Ecto neural progenitor cell (in vitro differentiated cells): Measurements from ENCODE around the gene RAD18.

Source experiments
- DNase-seq: peaks from one replicate; pipeline ENCODE4 v3.0.0-alpha.2; 2018; ENCODE audit warnings: low spot score

RAD18 gene

GRCh38 chr3:8864402-8865350 is 98.6 kb downstream of the RAD18 start:
- DNase-seq = no peak

GRCh38 chr3:8863891-8864290 is 99.4 kb downstream of the RAD18 start:
- DNase-seq = no peak

GRCh38 chr3:8857720-8858367 is 105.4 kb downstream of the RAD18 start:
- no peak for DNase-seq

- no peak for DNase-seq
Measured at GRCh38 chr3:8856721-8857120, 106.6 kb downstream of the RAD18 start.

- no peak for DNase-seq
Measured at GRCh38 chr3:8856071-8856470, 107.2 kb downstream of the RAD18 start.

DNA sequence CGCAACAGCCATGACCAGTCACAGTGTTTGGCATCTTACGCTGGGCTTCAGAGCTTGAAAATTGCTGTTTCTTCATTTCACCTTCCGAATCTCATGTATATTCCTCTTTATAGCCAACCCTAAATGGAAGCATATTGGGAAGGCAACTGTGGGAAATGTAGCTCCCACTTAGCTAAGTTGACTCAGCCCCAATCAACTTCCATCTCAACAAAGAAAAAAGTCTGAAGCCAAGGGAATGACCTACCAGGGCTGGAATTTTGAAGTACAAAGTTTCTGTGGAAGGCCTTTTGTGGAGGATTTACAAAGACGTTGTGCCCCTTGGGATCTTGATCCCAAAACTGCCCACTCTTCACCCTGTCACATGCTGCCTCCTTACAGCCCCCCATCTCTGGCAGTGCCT is 108.6 kb downstream of the RAD18 start:
- no peak for DNase-seq

DNA sequence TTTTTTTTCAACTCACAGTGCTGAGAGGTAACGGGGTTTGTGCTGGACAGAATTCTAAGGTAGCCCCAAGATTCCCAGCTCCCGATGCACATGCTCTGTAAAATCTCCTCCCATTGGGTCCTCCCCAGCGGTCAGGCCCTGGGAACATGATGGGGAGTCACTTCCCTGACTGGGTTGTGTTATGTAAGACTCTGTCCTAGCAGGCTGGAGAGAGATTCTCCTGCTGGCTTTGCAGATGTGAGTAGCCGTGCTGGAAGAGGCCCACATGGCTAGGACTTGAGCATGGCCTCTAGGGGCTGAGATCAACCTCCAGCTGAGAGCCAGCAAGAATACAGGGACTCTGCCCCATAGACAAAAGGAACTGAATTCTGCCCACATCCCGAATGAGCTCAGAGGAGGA is 110.2 kb downstream of the RAD18 start:
- DNase-seq = no peak

GRCh38 chr3:8852511-8852910 is 110.8 kb downstream of the RAD18 start:
- DNase-seq = no peak

- DNase-seq = no peak
Measured at GRCh38 chr3:8851703-8852102, 111.6 kb downstream of the RAD18 start.

DNA sequence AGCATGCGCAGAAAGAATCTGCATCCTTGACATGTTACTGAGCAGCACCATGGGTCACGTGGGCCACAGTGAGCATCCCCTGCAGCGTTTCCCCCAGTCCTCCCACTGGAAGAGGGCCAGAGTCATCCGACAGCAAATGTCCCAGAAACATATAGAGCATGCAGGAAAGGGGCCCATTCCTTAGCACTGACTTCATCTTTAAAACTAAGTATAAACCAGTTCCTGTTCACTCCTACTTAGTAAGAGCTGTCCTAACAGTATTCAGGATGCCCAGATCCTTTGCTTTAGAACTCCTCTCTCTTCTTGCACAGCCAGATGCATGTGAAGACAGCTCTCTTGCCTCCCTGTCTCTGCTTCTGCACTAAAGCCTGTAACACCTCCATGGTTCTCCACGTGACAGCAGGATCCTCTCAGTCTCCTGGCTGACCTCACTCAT is 114.6 kb downstream of the RAD18 start:
- no peak for DNase-seq

- DNase-seq = no peak
Measured at GRCh38 chr3:8847317-8847716, 116.0 kb downstream of the RAD18 start.

GRCh38 chr3:8846176-8846575 is 117.1 kb downstream of the RAD18 start:
- no peak for DNase-seq

DNA sequence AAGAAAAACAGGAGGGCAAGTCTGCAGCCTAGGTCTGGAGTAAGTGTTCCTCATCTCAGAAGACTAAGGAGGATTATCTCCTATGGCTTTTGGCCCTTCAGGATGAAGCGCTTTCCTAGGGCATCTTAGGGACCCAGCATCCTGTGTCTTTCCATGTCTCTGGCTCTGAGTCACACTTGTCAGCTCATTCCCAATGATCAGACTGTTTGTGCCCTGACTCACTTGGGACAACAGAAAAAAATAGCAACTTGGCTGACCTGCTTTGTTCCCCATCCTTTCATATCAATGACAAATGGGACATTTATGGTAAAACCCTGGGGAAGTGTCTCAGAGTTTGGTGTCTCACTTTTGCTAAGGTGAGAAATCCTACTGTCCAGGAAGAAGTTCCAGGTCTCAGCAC is 117.6 kb downstream of the RAD18 start:
- no peak for DNase-seq

DNA sequence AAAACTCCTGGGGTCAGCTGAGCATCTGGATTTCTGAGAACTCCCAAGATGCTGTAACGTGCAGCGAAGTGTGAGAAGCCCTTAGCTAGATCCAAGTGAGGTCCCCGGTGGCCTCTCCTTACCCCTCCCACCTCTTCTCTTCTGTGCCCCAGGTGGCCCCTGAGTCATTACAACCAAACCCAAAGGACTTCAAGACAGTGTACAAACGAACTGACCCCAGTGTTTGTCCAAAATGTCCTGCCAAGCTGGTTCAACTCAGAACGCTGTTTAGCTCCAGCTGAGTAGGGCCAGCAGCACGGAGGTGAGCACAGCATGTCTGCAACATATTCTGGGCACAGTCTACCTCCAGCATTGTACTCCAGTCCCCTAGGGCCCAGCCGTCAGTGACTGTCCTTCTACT is 119.9 kb downstream of the RAD18 start:
- no peak for DNase-seq

DNA sequence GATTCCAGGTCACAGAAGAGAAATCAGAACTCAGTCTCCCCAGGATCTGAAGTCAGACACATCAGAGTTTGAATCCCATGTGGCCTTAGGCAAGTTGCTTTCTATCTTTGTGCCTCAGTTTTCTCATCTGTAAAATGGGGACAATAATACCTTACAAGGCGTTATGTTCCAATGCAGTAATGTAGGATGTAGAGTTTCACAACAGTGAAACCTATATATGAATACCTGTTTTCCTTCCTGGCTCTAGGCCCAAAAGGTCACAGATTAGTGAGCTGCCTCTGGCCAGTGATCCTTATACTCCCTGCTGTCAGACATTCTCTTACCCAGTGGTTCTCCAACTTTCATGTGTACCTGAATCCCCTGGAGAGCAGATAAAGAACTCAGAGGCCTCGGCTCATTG is 121.0 kb downstream of the RAD18 start:
- DNase-seq = no peak

DNA sequence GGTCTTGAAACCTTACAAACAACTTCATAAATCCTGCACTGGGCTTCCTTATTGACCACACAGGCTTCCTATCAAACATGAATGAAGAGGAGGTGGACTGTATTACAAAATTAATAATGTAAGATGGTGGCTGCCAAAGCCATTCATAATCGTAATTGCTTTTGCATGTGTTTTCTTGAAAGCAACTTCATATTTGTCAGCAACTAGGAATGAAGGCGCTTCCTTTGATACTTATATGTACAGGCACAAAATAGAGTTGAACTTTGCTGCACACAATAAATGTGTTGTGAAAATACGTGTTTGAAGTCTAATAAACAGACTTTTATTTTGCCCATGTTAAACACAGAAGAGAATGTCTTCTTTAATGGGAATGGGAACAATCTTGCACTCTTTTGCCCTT is 121.8 kb downstream of the RAD18 start:
- no peak for DNase-seq

DNA sequence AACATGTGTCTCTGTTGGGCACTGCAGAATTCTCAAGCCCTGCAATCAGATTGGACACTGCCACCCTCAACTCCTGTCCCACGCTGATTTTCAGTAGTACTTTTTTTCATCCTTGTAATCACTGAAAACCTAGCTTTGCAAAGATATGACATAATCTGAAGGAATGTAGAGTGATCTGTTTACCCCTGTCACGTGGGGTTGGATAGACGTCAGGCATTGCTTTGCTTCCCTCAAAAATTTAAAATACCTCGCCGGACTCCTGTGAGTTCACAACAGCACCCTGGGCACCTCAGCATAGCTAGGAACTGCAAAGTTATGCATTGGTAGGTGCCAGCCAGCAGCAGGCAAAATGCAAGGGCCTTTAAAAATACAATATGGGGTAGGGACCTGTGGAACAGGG is 122.7 kb downstream of the RAD18 start:
- no peak for DNase-seq

GRCh38 chr3:8839607-8840325 is 123.5 kb downstream of the RAD18 start:
- no peak for DNase-seq

DNA sequence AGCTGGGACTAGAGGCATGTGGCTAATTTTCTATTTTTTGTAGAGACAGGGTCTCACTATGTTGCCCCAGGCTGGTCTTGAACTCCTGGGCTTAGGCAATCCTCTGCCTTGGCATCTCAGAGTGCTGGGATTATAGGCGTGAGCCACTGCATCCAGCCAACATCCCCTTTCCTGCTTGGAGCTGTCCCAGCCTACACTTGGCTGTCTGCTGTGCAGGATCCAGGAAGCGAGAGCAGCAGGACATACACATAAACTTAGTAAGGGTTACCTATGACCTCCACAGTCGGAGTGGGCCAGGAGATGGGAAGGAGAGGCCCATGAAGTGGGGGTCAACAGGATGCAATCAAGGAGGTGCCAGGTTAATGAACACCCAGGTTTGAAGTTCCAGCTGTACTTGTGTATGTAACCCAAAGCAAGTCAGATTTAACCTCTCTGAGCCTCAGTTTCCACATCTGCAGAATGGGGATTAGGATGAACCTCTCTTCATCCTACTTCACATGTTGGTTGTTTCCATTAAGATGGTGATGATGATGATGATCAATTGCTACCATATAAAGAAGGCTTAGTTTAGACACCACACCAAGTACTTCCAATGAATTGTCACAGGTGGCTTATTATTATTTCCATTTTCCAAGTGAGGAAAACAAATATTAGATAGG is 124.4 kb downstream of the RAD18 start:
- DNase-seq = no peak

- no peak for DNase-seq
Measured at GRCh38 chr3:8838234-8838633, 125.0 kb downstream of the RAD18 start.

DNA sequence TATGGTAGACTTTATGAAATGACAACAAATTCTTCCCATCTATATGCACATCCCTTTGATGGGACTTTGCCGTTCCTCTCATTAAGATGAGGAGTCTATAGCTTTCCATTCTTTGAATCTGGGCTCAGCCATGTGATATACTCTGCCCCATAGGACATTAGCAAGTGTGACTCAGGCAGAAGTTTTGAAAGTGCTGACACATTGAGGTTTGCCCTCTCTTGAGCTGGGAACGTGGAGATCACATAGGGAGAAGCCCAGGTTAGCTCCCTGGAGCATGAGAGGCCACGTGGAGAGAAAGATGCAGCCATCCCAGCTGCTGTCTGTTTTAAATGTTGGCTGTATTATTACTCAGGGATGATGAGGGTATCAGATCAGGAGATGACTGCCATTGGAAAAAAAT is 126.1 kb downstream of the RAD18 start:
- no peak for DNase-seq

DNA sequence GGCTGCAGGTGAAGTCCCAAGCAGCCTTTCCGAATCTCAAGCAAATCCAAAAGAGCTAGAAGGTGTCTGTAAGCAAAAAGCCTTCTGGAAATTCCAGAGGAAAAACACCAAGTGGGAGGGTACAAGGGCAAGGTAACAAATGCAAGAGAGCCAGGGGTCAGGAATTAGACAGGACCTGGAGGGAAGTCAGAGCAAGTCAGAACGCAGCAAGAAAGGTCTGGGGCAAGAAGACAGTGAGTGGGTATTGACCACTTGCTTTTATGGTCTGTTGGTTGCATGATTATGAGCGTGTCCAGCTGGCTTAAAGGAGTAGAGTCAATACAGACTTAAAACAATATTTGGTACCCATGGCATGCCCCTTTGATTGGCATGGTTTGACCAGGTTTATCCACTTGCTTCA is 127.2 kb downstream of the RAD18 start:
- no peak for DNase-seq
